CD14-positive monocyte (primary cell): ENCODE data around the gene ADAMTSL3. TPM values are rescaled to one million over a fixed set of nuclear protein-coding genes. Genes with fewer than 3 reads are reported as not detected.

Experiments used
- DNase-seq, 3 donors: peaks; one replicate each; pipeline ENCODE4 v3.0.0-alpha.2; 2011 to 2022
- H2AFZ ChIP-seq: 2 replicates; pipeline ENCODE4 v1.6.0; 2012; ENCODE audit warnings: mild to moderate bottlenecking, low read depth, low read length, inconsistent platforms; ENCODE audit not compliant: insufficient read depth, poor library complexity, severe bottlenecking
- H3K27ac ChIP-seq, 2 donors: 1 replicate in 1 of 2; 2 replicates in 1 of 2; pipeline ENCODE4 v1.5.1; 2012 to 2013; ENCODE audit warnings: low read length in 2 of 2, control low read depth in 1 of 2, inconsistent platforms in 1 of 2, low read depth in 1 of 2, mild to moderate bottlenecking in 1 of 2
- H3K27me3 ChIP-seq, 2 donors: one replicate each; pipeline versions ENCODE4 v1.6.0 to v1.6.1; 2011 to 2013; ENCODE audit warnings: low read length in 2 of 2; ENCODE audit not compliant: control insufficient read depth in 2 of 2, insufficient read depth in 2 of 2
- H3K36me3 ChIP-seq, 2 donors: replicated peaks in 1 of 2; 1 replicate in 1 of 2; 2 replicates in 1 of 2; pipeline versions ENCODE4 v1.5.1 to v1.6.1; 2012 to 2013; ENCODE audit warnings: low read length in 2 of 2, control low read depth in 1 of 2, inconsistent platforms in 1 of 2, mild to moderate bottlenecking in 1 of 2; ENCODE audit not compliant: insufficient read depth in 2 of 2, control insufficient read depth in 1 of 2
- H3K4me1 ChIP-seq, 2 donors: 1 replicate in 1 of 2; 2 replicates in 1 of 2; pipeline versions ENCODE4 v1.5.1 to v1.6.1; 2012 to 2013; ENCODE audit warnings: low read length in 2 of 2, control low read depth in 1 of 2, inconsistent platforms in 1 of 2, mild to moderate bottlenecking in 1 of 2, moderate library complexity in 1 of 2; ENCODE audit not compliant: insufficient read depth in 2 of 2, control insufficient read depth in 1 of 2
- H3K4me2 ChIP-seq: replicated peaks from 2 replicates; pipeline ENCODE3; 2012; ENCODE audit warnings: low read length, moderate library complexity, mild to moderate bottlenecking; ENCODE audit not compliant: poor library complexity, severe bottlenecking; ENCODE audit errors: extremely low read depth
- H3K4me3 ChIP-seq, 3 experiments: fragments of 200-600 bp in 1 of 3; sonication (generic) in 1 of 3; replicated peaks in 1 of 3; 1 replicate in 2 of 3; 2 replicates in 1 of 3; pipeline ENCODE4 v1.5.1; 2011 to 2013; ENCODE audit warnings: low read length in 3 of 3, mild to moderate bottlenecking in 3 of 3, control low read depth in 2 of 3, low read depth in 2 of 3, inconsistent platforms in 1 of 3, moderate library complexity in 1 of 3
- H3K79me2 ChIP-seq: 2 replicates; pipeline ENCODE4 v1.6.0; 2012; ENCODE audit warnings: mild to moderate bottlenecking, control low read depth, inconsistent platforms, low read length, moderate library complexity; ENCODE audit not compliant: insufficient read depth
- H3K9ac ChIP-seq: 2 replicates; pipeline ENCODE4 v1.6.0; 2017; ENCODE audit warnings: low read length, mild to moderate bottlenecking; ENCODE audit not compliant: insufficient read depth, poor library complexity, severe bottlenecking
- H3K9me3 ChIP-seq, 2 donors: replicated peaks in 1 of 2; 1 replicate in 1 of 2; 2 replicates in 1 of 2; pipeline versions ENCODE4 v1.5.1 to v1.6.1; 2012 to 2013; ENCODE audit warnings: low read length in 2 of 2, control low read depth in 1 of 2; ENCODE audit not compliant: control insufficient read depth in 1 of 2, insufficient read depth in 1 of 2
- H4K20me1 ChIP-seq: 2 replicates; pipeline ENCODE4 v1.6.0; 2012; ENCODE audit warnings: mild to moderate bottlenecking, low read length, control low read depth, moderate library complexity; ENCODE audit not compliant: insufficient read depth
- H3K27ac Mint-ChIP-seq, 7 donors: one replicate each; pipeline ENCODE4 v1.8.0; 2020; ENCODE audit warnings: mild to moderate bottlenecking in 7 of 7, mixed read lengths in 7 of 7, moderate library complexity in 6 of 7, inconsistent platforms in 2 of 7
- H3K27me3 Mint-ChIP-seq, 3 donors: one replicate each; pipeline ENCODE4 v1.8.0; 2021 to 2022; ENCODE audit warnings: low read depth in 3 of 3, mild to moderate bottlenecking in 3 of 3, mixed read lengths in 3 of 3, moderate library complexity in 3 of 3, inconsistent platforms in 1 of 3
- H3K36me3 Mint-ChIP-seq, 2 donors: one replicate each; pipeline ENCODE4 v1.8.0; 2020; ENCODE audit warnings: mixed read lengths in 2 of 2, inconsistent platforms in 1 of 2, mild to moderate bottlenecking in 1 of 2
- H3K4me1 Mint-ChIP-seq: one replicate; pipeline ENCODE4 v1.8.0; 2020; ENCODE audit warnings: mild to moderate bottlenecking, mixed read lengths
- H3K4me3 Mint-ChIP-seq, 2 donors: one replicate each; pipeline ENCODE4 v1.8.0; 2020; ENCODE audit warnings: mild to moderate bottlenecking in 2 of 2, mixed read lengths in 2 of 2, moderate library complexity in 1 of 2
- H3K9me3 Mint-ChIP-seq, 7 donors: one replicate each; pipeline ENCODE4 v1.8.0; 2020 to 2022; ENCODE audit warnings: mixed read lengths in 7 of 7, mild to moderate bottlenecking in 6 of 7, moderate library complexity in 6 of 7, inconsistent platforms in 2 of 7
- WGBS: methylation state at CpG from one replicate; pipeline ENCODE4 v1.1.5; 2013; ENCODE audit warnings: missing lambda C conversion rate; ENCODE audit not compliant: insufficient coverage; 5-methylcytosine and 5-hydroxymethylcytosine counted together
- intact Hi-C, 2 donors: fragments of 100-400 bp; cut with micrococcal nuclease; formaldehyde crosslinking; loops; one replicate each; pipeline versions ENCODE4 v1.15.0 to v1.15.1; 2023
- polyA plus RNA-seq, 3 donors: library from polyadenylated mRNA; depleted of rRNA in 1 of 3; unstranded in 2 of 3; stranded (reverse) in 1 of 3; fragments of 300-500 nt in 2 of 3; fragments of >200 nt in 1 of 3; fragmentation: Illumina TruSeq in 2 of 3; gene quantifications; 1 replicate in 2 of 3; 2 replicates in 1 of 3; pipeline ENCODE4 v1.2.3, GENCODE V29; 2012 to 2021
- TF ChIP-seq, protein P1 (sequence below): fragments of 200-600 bp; IDR thresholded peaks from one replicate; pipeline ENCODE4 v1.8.0; 2022; ENCODE audit warnings: antibody characterized with exemption, mild to moderate bottlenecking

The ADAMTSL3 gene
- polyA plus RNA-seq, 3 donors = not detected

- Histone ChIP-seq H3K9me3 (no peaks in the 10 kb centered on the region), H3K27me3 (no peaks in the 10 kb centered on the region), H3K4me2 (no peak overlapping the region), H3K79me2 (no peaks in the 10 kb centered on the region), H3K27ac (no peak overlapping the region), H4K20me1 (no peaks in the 10 kb centered on the region), H2AFZ (no peak overlapping the region), H3K36me3 (no peaks in the 10 kb centered on the region), H3K4me1 (no peaks in the 10 kb centered on the region), H3K9ac (no peak overlapping the region), H3K4me3 (no peak overlapping the region)
- Mint-ChIP-seq H3K4me3 (no peak overlapping the region), H3K27me3 (peaks cover under 1 to 6% (median 6%) of the 10 kb centered on the region in 3 donors), H3K9me3 (peaks cover 0 to 4% (median 2%) of the 10 kb centered on the region in 7 donors), H3K4me1 (no peaks in the 10 kb centered on the region), H3K27ac (no peak overlapping the region), H3K36me3 (no peaks in the 10 kb centered on the region)
- intact Hi-C loops = no loop called here
- no peak for DNase-seq
- no CpG with 5 or more reads among the region's 4 CpGs for WGBS
- TF ChIP-seq, protein P1, sequence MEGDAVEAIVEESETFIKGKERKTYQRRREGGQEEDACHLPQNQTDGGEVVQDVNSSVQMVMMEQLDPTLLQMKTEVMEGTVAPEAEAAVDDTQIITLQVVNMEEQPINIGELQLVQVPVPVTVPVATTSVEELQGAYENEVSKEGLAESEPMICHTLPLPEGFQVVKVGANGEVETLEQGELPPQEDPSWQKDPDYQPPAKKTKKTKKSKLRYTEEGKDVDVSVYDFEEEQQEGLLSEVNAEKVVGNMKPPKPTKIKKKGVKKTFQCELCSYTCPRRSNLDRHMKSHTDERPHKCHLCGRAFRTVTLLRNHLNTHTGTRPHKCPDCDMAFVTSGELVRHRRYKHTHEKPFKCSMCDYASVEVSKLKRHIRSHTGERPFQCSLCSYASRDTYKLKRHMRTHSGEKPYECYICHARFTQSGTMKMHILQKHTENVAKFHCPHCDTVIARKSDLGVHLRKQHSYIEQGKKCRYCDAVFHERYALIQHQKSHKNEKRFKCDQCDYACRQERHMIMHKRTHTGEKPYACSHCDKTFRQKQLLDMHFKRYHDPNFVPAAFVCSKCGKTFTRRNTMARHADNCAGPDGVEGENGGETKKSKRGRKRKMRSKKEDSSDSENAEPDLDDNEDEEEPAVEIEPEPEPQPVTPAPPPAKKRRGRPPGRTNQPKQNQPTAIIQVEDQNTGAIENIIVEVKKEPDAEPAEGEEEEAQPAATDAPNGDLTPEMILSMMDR = no peak
These were observed 34.3 kb downstream of the ADAMTSL3 start for GRCh38 chr15:83688201-83688600.

- H3K9me3 Mint-ChIP-seq = peaks cover 0 to 2% (median 0%) of the 10 kb centered on the region in 7 donors
- H3K4me2 ChIP-seq = no peak overlapping the region
- H3K9me3 ChIP-seq = no peaks in the 10 kb centered on the region
- TF ChIP-seq, protein P1 = no peak
- no peak for DNase-seq
- H3K79me2 ChIP-seq = no peaks in the 10 kb centered on the region
- intact Hi-C loops = no loop called here
- H3K9ac ChIP-seq = no peak overlapping the region
- H3K4me3 Mint-ChIP-seq = no peak overlapping the region
- H3K4me1 Mint-ChIP-seq = no peaks in the 10 kb centered on the region
- WGBS = 100% methylated on average over 2 of the region's 4 CpGs
- H3K27ac ChIP-seq = no peak overlapping the region
- peaks cover 2 to 6% (median 6%) of the 10 kb centered on the region in 3 donors for H3K27me3 Mint-ChIP-seq
- no peaks in the 10 kb centered on the region for H3K36me3 ChIP-seq
- no peaks in the 10 kb centered on the region for H3K27me3 ChIP-seq
- no peaks in the 10 kb centered on the region for H4K20me1 ChIP-seq
- no peak overlapping the region for H3K4me3 ChIP-seq
- H3K4me1 ChIP-seq = no peaks in the 10 kb centered on the region
- no peak overlapping the region for H3K27ac Mint-ChIP-seq
- H2AFZ ChIP-seq = no peak overlapping the region
- H3K36me3 Mint-ChIP-seq = no peaks in the 10 kb centered on the region
These were observed 36.8 kb downstream of the ADAMTSL3 start for GRCh38 chr15:83690676-83691075.
